NCI-H524 (cell line): ENCODE data around the gene PPP3CA.

Experiments used
- DNase-seq, 2 experiments: peaks; one replicate each; lab custom pipeline; 2025; lab: John Stamatoyannopoulos, UW

The PPP3CA gene

DNA sequence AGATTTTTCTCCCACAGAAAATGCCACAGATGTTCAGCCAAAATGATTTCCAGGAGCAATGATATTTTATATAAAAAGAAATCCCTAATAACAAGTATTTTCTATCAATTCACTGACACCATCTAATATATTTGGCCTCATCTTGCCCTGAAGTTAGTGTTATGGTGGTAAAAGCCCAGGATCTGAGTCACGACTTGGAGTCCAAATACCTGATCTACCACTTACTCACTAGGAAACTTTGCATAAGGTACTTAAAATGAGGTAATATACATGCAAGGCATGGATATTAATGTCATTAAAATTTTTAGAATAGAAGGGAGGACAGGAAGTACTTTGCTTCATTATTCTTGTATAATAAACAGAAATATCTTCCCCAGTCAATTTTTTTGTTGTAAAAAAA lies 16.3 kb downstream of the PPP3CA start:
- no peak for DNase-seq

DNA sequence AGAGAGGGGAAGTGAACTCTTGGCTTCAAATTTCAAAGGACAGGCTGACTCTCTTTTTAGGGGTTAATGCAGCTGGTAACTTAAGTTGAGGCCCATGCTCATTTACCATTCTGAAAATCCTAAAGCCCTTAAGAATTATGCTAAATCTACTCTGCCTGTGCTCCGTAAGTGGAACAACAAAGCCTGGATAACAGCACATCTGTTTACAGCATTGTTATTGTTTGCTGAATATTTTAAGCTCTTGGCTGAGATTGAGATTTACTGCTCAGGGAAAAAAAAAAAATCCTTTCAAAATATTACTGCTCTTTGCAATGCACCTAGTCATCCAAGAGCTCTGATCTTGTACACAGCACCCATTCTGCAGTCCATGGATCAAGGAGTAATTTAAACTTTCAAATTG lies 17.7 kb downstream of the PPP3CA start:
- no peak for DNase-seq

DNA sequence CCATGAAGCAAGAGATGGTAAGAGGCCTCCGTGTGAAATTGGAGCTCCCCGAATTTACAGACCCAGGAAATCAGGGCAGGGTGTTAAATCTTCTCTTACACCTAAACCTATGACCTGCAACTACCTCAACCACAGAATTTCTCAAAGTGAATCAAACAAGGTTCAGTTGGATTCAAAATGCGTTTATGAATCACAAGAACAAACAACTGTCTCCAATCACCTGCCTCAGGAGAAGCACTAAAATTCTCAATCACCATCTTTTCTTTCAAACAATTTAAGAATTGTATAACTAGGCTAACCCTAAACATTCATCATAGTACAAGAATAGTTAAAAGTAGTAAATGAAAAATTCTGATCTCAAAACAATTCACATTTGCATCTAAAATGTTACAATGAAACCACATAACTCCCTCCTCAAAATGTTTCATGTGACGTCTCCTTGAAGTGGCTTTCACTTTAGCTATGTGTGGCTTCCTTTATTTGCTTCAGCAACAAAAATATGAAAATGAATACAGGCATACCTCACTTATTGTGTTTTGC lies 19.2 kb downstream of the PPP3CA start:
- DNase-seq = no peak

DNA sequence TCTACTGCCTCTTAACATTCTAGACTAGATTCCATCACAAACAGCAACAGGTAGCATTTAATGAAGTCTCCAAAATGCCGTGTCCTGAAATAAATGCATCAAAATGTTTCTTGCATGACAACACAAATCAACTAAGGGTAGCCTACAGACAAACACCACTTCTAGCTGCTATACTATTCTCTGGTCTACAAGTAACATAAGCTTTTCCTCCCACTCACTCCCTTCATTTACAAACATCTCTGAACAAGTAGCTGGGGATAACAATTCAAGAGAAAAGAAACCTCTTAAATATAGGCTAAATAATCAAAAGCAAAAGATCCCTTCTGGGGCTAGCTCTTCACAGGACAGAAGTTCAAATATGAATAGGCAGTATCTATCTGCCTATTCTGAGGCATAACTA lies 20.8 kb downstream of the PPP3CA start:
- no peak for DNase-seq

DNA sequence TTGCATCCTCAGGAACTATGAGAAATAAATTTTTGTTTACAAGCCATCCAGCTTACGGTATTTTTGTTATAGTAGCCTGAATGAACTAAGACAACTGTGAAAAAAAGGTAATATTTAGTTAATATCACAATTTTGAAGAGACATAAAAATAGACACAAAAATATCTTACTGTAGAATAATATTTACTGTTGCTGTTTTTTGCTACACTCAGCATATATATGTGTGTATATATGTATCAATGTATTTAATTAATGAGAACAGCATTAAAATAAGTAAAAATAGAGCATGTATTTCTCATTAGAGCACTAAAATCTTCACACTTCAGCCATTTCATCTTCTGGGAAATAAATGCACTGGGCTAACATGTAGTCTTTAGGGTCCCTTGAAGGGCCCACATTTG lies 24.6 kb downstream of the PPP3CA start:
- DNase-seq = no peak

DNA sequence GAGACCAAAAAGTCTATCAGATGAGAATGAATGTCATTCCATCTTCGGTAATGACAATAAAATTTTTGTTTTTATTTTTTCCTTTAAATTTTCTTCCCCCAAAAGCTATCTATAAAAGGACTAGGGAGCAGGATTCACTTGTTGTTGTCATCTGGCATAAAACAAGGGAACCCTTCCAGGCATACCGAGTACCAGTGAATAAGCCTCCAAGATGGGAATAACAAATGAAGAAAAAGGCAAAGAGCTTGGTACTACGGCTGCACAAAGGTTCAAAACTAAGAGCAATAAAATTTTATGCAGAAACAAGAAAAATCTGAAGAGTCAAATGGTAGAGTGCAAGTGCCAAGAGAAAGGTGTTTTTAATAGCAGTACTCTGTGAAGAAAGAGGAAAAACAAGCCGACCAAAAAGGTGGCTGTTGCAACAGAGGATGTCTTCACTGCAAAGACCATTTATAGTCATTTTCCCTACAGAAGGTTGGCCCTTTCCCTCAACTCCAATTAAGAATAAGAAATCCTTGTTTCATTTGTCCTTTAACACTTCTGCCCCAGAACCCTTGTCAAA lies 25.8 kb downstream of the PPP3CA start:
- no peak for DNase-seq

DNA sequence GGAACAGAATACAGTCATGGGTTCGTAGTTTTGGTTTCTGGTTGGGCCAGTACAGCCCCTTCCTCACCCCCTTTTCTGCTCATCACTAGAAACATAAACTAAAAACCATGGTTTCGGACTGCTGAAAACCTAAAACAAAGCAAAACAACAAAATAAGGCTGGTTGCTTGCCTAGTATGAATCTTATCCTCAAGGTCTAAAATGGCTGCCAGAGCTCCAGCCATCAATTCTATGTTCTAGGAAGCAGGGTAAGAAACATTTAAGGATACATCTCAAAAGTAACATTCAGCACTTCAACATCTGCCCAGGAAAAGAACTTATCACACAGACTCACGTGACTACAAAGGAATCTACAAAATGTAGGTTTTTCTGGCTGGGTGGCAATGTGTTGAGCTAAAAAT lies 31.5 kb downstream of the PPP3CA start:
- no peak for DNase-seq

DNA sequence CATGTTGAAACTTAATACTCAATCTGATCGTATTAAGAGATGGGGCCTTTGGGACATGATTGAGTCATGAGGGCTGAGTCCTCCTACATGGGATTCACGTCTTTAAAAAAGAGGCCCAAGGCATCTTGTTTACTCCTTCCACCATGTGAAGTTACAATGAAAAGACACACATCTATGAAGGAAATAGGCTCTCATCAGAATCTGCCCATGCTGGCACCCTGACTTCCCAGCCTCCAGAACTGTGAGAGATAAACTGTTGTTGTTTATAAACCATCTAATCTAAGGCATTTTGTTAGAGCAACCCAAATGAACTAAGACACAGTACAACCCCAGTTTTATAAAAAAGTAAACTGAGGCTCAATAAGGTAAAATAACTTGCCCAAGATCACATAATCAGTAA lies 32.3 kb downstream of the PPP3CA start:
- no peak for DNase-seq

DNA sequence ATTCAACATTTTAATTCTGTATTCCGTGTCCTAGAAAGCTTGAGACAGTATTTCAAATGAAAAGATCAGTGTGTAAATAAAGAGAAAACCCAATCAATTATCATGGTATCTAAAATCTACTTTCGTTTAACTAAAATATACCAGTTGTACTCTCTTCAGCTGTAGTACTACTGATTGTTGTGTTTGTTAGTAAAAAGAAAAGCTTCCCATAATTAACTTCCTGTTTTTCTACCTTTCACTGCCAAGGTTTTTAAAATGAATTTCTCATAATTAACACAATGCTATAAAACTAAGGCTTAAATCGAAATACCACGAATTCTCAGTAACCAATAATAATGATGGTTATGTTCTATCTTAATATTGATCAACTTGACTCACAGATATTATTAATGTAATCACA lies 37.4 kb downstream of the PPP3CA start:
- no peak for DNase-seq

DNA sequence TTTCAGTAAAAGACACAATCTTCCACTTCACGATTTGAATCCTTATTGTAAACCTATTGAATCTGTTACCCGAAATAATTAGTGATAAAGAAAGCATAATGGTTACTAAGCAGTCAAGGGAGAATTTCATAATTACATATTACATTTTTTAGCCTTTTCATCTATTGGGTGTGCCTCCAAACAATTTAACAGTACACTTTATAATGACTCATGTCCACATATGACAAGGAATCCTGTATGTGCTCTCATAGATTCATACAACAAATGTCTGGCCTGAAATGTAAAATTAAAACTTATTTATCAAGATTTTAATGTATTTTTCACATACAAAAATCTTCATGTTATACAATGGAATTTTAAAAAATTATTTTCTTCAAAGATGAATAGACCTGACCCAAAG lies 39.4 kb downstream of the PPP3CA start:
- DNase-seq = no peak

DNA sequence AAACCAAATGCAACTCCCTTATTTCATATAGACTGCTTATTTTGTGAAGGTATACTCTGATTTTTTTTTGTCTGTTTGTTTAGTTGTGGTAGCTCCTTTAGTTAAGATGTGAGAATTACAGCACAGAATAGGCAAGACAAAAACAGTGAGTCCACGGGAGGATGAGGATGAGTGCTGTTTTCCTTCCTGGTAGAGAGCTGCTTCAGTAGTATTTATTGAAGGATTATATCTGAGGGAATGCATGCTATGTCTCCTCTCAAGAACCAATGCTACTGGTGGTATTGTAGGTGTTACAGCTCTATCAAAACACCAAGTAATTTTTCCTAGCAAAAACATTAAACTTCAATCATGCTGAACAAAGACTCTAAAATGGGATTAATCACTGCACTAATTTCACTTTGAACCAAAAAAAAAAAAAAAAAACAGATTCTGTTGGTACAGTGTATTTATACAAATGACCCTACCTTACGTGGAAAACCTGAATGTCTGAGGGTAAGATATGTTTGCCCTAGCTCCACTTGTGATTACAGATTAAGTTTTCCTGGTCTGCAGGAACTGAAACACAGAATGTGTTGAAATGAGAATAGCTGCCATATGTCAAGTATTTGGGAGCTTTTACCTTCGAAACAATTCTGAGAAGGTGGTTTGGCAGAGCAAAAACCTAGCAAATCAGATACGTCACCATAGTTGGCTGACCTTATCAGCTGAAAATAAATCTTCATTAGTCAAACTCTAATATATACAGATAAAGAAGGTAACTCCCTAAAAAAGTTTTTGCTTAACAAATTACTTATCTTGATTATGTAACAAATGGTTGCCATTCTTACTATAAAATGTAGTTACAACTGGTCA lies 40.3 kb downstream of the PPP3CA start:
- DNase-seq = peak in 1 of 2 experiments; percentile 0

DNA sequence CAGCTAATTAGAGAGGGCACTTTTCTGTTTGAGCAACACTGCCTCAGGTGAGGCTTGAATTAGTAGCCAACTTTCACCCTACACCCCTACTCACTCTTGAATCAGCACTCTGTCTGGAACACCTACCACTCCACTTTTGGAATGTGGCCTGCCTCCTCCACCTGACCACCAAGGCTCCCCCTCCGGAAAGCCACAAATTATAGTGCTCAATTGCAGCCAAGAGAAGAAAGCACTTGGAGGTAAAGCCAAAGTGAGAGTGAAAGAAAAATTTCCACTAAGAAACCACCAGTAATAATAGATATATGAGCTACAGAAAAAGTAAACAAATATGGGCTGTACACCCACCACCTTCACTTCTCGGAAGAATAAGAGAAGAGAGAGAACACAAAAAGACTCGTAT lies 41.1 kb downstream of the PPP3CA start:
- DNase-seq = no peak

DNA sequence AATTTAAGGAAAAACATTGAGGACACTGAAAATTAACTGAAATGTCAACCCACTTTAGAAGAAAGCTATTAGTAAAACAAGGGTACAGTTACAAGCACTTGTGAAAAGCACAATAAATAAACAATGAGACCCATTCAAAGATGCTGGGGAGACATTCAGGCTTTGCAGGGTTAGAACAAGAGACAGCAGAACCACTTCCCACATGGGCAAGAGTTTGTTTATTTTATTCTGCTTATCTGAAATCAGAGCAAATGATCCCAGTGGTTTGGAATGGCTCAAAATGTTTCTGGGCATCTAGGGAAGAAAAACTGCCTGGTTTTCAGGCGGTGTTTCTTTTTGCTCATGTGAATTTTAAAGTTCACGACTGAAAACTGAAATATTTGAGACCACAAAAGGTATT lies 42.4 kb downstream of the PPP3CA start:
- no peak for DNase-seq

DNA sequence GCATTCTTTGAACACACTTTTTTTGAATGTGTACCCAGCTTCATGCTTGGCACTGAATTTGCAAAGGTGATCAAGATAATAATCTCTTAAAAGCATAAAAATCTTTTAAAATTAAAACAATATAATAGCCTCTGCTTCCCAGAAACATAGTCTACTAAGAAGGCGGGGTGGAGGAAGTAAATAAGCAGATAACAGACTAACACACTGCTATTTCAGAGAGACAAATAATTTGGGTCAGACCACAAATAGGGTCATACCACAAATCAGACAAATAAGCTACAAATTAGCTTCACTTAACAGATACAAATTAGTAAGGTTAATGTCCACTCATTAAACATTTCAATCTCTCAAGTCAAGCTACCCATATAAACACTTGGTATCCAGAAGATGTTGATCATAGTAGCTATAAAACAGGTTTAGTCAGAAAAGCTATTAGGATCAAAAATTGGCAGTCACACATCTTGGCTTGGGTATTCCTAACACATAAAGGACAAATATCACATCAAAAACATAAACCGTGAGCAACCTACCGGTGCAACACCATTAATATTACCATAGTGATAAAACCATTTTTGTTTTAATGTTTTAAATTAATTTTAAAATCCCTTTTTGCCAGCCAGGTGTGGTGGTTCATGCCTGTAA lies 47.3 kb downstream of the PPP3CA start:
- no peak for DNase-seq

DNA sequence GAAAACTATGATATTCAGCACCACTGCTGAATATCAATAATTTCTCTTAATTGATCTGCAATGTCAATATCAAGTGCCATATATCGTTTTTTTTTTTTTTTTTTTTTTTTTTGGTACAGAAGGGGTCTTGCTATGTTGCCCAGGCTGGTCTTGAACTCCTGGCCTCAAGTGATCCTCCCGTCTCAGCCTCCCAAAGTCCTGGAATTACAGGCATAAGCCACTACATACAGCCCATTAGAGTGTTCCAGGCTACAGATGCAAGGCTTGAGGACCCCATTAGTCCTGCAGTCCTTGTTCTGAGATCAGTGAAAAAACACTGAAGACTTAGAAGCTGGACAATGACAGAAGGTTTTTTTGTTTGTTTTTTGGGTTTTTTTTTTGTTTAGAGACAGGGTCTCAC lies 48.3 kb downstream of the PPP3CA start:
- DNase-seq = no peak

DNA sequence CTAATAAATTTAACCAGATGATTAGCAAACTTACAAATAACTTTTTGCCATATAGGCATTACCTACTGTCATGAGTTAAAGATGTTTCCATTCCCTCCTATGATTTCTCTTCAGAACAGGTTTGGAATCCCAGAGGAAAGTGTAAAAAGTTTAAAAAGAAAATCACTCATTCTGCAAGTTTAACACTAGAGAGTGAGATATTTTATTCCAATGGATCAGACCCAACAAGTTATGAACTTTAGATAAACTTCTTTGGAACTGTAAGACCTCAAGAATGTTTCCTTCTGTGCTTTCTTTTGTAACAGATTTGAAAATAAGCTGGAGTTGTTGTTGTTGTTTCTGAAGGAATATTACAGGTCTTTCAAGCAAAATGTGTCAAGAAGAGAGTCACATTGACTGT lies 51.6 kb downstream of the PPP3CA start:
- DNase-seq = no peak

DNA sequence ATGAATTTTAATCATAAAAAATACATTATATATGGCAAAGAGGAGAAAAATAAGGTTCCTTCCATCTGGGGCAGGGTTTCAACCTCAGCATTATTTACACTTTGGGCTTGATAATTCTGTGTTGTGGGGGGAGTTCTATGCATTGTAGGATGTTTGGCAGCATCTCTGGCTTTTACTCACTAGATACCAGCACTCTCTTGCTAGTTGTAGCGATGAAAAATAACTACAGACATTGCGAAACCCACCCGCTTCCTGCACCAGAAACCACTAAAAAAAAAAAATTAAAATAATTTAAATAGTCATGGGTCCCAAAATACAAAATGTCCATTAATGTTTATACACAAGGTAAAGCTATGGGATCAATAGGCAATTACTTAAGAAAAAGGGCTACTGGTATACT lies 52.7 kb downstream of the PPP3CA start:
- DNase-seq = no peak

DNA sequence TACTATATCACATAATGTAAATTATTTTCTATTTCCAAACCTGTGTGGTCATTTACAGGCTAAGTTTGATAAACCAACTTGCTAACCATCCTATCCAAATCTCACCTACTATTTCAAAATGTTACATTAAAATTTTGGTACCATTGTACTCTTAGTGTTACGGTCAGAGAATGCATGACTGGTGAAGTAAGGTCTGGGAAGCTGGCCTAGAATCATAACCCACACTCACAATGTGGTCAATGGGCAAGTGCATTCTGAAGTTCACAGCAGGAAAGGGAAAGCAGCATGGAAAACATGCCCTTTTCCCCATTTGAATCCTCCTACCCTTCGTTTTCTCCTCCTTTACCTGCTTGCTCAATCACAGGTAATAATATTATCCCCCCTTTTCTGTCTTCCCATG lies 54.4 kb downstream of the PPP3CA start:
- no peak for DNase-seq

DNA sequence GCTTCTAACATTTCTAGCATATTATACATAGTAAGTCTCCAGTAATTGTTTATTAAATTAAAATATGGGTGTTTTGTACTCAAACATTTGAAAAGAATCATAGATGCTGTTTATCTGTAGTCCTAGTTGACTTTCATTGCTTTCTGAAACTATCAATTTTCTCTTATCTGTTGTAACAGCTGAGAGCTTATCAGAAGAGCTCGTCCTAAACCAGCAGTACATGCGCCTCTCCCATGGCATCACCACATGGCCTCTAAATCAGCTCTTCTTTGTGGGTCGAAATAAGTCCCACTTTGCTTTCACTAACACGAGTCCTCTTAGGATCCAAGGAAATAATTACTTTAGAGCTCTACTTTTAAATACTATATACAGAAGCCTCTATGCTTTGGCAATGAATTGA lies 55.1 kb downstream of the PPP3CA start:
- no peak for DNase-seq

DNA sequence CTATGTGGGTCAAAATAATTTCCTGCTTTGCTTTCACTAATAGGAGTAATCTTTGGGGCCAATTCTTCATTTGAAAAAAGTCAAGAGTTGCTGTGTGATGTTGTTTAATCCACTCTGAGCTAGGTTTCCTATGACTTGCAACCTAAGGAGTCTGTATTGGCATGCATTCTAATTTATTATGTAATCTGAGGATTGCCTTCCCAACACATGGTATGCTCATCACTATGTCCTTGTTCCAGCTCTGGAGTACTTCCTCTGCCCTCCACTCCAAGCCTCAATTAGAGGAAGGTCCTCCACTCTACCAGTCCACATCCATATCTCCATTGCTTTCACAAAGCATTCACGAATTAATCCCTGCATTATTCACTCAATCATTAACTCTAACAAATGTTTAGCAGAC lies 56.1 kb downstream of the PPP3CA start:
- DNase-seq = no peak

DNA sequence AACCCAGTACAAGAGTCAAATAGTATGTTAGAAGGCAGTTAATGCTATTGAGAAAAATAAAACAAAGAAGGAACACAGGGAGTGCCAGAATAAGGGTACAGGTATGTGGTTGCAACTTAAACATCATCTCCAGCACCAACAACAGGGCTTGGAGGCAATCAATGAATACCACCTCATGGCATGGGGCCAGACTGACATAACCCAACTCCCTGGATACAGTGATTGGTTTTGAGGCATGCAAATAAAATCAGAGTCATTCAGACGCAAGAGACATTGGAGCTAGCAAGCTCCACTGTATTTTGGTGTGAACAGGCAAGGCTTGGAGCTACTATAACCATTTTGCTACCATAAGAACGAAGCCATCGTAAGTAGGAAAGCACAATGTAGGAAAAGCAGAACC lies 56.7 kb downstream of the PPP3CA start:
- DNase-seq = no peak

DNA sequence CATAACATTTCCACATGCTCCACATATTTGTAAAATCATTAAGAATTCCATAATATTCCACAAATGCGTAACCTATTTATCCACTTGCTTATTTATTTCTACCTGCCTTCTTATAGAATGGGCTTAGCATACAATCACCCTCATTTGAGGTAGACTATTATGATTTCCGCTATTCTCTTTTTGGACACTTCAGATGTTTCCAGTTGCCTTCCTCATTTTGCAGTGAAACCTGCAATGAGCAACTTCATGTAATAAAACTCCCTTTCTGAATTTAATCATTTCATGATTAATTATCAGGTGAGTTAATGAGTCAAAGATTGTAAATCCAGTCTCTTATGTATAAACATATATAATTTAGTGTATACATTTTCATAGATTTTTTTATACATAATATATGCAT lies 58.0 kb downstream of the PPP3CA start:
- no peak for DNase-seq
